ENCODE data around the gene ASXL2. TPM values are rescaled to one million over a fixed set of nuclear protein-coding genes. Genes with fewer than 3 reads are reported as not detected.

The ASXL2 gene
- total and polyA plus RNA-seq, 2 of the 13 experiments (the other 11 are each of a cell fraction or from before 2014, with no cell fraction given) = 12.1 to 19.2 TPM

GRCh38 chr2:25851740-25852503, 26.4 kb downstream of the ASXL2 start (continued):
- TF ChIP-seq FOXA3 (CRISPR knock-in tag; IDR thresholded peaks at IDR 0.05) = peak; percentile 71
- TF ChIP-seq NR2F6 (IDR thresholded peaks at IDR 0.05) = no peak
- TF ChIP-seq NR2F6 (CRISPR knock-in tag; IDR thresholded peaks at IDR 0.05) = peak; percentile 39; the same call in 1 of the 2 replicates
- TF ChIP-seq THAP11 (CRISPR knock-in tag; IDR thresholded peaks at IDR 0.05) = peak; percentile 73
- TF ChIP-seq ARHGAP35 (CRISPR knock-in tag; IDR thresholded peaks at IDR 0.05; ENCODE audit: borderline replicate concordance) = no peak
- TF ChIP-seq HHEX (CRISPR knock-in tag; IDR thresholded peaks at IDR 0.05) = no peak
- TF ChIP-seq MAFG (CRISPR knock-in tag; IDR thresholded peaks at IDR 0.05) = no peak
- no peak for TF ChIP-seq AKNA (CRISPR knock-in tag; IDR thresholded peaks at IDR 0.05; ENCODE audit: borderline replicate concordance)
- no peak for TF ChIP-seq ZNF3 (CRISPR knock-in tag; IDR thresholded peaks at IDR 0.05)
- no peak for TF ChIP-seq PAX8 (CRISPR knock-in tag; IDR thresholded peaks at IDR 0.05; ENCODE audit: borderline replicate concordance)
- TF ChIP-seq ZNF335 (CRISPR knock-in tag; IDR thresholded peaks at IDR 0.05) = peak; percentile 62; the same call in 1 of the 2 replicates
- TF ChIP-seq HDAC1 (CRISPR knock-in tag; IDR thresholded peaks at IDR 0.05) = peak; percentile 43; the same call in 1 of the 2 replicates
- TF ChIP-seq DZIP1 (CRISPR knock-in tag; IDR thresholded peaks at IDR 0.05) = no peak
- no peak for TF ChIP-seq CBX2 (IDR thresholded peaks at IDR 0.05; ENCODE audit: low read depth, low read length)
- no peak for TF ChIP-seq CBX2 (CRISPR knock-in tag; IDR thresholded peaks at IDR 0.05; ENCODE audit: low read depth)
- TF ChIP-seq PPARG (CRISPR knock-in tag; conservative IDR thresholded peaks at IDR 0.05) = peak; percentile 48; the same call in 1 of the 2 replicates
- no peak for TF ChIP-seq GABPA (IDR thresholded peaks at IDR 0.05; ENCODE audit: low read depth, low read length)
- TF ChIP-seq GABPA (CRISPR knock-in tag; IDR thresholded peaks at IDR 0.05; ENCODE audit: low read depth) = peak; percentile 74
- TF ChIP-seq HNRNPLL (IDR thresholded peaks at IDR 0.05; ENCODE audit: low read depth, low read length, poor library complexity, severe bottlenecking) = no peak
- TF ChIP-seq FOXA1 (IDR thresholded peaks at IDR 0.05) = no peak
- TF ChIP-seq FOXA1 (CRISPR knock-in tag; IDR thresholded peaks at IDR 0.05) = peak; percentile 74
